HG03432 (cell line): Measurements from ENCODE around the gene NSUN7.
"Not testable (repeated sequence)": the region's sequence is repeated elsewhere in the genome, so short reads cannot be mapped to it uniquely, and the experiment has no call there.

Experiments
- ATAC-seq: cut with Tn5 transposase; IDR thresholded peaks from one replicate; pipeline ENCODE4 v1.9.1; 2021; ENCODE audit warnings: mild to moderate bottlenecking, moderate library complexity; ENCODE audit not compliant: unreplicated experiment

NSUN7 gene, protein sequence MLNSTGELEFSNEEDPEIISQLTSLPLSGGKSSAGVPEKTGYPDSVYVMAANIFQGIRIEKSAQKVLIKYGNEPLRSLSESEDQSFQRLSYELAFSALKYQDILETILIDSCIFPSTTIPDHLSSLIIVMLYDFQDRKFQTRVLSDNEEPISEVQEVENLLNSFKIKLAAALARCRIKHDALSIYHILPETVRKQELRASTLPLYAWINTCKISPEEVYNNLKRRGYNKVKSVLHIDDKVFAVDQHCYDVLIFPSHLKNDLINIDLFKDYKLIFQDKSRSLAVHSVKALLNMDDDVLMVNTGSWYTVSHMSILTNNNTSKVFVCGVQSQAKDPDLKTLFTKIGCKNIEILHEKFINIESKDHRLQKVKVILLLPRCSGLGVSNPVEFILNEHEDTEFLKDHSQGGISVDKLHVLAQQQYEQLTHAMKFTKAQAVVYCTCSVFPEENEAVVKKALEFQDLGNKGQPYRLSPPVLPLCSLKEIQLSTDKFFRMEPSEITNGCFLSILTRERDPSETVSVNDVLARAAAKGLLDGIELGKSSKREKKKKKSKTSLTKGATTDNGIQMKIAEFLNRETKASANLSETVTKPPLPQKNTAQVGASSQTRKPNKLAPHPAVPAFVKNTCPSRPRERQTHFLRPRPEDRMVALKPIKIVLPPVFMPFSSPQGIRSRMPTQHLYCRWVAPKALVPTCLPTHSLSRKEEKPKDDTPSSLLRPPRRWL

DNA sequence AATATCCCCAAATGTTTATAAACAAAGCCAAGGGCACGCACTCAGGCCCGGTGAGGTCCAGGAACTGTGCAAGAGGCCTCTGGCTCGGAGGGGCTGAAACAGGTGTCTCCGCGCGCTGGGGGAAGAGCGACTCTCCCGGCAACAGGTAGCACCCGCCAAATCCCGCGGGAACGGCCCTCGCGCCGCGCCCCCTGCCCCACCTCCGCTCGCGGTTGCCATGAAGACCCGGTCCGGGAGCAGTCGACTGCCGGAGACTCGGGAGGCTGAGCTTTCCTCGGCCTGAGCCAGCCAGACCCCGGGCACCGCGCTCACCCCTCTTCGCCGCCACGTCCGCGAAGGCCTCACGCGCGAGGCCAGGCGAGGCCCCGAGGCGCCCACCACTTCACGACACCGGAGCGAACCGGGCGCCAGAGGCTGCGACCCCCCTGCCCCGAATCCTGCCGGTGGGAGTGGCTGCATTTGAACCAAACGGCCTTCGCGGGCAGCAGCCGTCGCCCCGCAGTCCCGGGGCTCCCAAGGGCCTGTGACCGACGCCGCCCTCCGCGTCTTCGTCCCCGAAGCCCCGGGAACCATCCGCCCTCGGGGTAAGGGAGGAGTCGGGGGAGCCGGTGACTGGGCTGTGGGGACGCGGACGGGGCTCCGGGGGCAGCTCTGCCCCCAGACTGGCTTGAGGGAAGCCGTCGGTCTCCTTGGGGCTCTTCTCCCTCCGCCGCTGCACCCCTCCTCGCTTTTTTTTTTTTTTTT lies at the start of gene NSUN7:
Gene NSUN7 (plus strand): TSS at position 239 of the 744 bp plus-strand sequence. CDS start 739 bp downstream, outside the sequence.
- peak; percentile 63 for ATAC-seq

DNA sequence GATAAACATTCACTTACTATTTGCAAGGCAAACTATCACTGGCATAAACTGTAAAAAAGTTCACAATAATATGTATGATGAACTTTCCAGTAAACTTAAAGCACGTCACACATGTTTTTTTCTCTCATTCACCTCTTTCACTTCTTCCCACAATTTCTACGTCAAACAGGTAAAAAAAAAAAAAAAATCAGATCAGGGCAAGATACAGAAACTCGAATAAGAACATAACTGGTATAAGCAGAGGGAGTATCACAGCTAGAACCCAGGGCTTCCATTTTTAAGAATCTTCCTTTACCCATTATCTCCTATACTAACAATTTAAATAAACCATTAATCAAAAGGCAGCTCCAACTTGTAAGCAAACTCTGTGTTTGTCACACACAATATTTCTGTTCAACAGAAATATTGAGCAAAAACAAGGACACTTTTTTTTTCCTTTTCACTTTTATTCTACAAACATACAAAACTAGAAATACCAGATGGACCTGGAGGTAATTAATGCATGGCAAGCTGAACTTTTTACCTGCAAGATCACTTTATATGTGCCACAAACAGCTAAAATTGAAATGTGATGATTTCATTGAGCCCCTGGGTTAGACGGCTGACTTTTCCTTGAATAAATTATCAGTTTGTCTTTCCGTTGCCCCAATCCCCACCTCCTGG lies 47.5 kb upstream of the NSUN7 start:
- no peak for ATAC-seq

DNA sequence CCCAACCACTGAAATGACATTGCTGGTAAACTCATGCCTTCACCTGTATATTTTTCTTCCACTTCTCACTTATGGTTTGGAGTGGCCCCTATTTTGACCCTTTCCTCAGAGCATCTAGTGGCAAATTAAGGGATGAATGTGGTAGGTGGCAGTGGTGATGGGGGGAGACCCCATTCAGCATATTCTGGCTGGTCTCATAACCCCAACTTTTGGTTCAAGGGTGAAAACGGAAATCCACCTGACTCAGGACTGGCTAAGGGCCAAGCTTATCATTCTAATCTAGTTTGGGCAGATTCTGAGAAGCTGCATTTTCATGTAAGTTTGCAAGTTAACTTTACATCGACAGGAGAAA lies 47.0 kb upstream of the NSUN7 start:
- no peak for ATAC-seq

- ATAC-seq: no peak
Observed at GRCh38 chr4:40704073-40704472, 45.7 kb upstream of the NSUN7 start.

GRCh38 chr4:40710484-40711254 lies 39.1 kb upstream of the NSUN7 start:
- ATAC-seq: no peak

GRCh38 chr4:40713001-40713400 lies 36.8 kb upstream of the NSUN7 start:
- ATAC-seq: not testable (repeated sequence)

DNA sequence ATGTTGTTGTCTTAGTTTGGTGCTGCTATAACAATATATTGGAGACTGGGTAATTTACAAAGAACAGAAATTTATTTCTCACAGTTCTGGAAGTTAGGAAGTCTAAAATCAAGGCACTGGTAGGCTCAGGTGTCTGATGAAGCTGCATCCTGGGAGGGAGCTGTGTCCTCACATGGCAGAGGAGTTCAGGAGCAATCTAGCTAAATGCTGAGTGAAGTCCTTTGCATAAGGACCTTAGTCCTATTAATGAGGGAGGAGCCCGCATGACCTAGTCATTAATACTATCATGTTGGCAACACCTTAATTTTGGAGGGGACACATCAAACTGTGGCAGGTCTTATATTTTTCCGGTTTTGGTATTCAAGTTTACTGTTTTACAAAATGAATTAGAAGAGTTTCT lies 36.0 kb upstream of the NSUN7 start:
- ATAC-seq: no peak

- no peak for ATAC-seq
Observed at GRCh38 chr4:40718586-40718985, 31.2 kb upstream of the NSUN7 start.

GRCh38 chr4:40719008-40719623 lies 30.6 kb upstream of the NSUN7 start:
- peak; percentile 81 for ATAC-seq

DNA sequence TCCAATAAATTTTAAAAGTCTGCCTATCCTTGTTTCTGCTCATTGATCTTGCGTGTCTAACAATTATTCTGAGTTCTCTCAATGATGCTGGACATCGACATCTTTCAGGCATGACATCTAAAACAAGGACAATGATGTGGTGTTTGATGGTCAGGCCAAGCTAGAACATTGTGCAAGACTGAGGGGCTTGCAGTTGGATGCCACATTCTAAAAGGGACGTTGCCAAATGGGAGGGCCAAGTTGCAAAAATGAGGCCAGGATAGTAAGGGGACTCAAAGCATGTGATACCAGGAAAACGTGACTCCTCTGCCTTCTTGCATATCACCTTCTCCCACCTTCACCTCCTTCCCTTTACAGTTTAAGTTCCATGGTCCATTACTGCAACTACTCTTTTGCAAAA lies 29.4 kb upstream of the NSUN7 start:
- no peak for ATAC-seq

DNA sequence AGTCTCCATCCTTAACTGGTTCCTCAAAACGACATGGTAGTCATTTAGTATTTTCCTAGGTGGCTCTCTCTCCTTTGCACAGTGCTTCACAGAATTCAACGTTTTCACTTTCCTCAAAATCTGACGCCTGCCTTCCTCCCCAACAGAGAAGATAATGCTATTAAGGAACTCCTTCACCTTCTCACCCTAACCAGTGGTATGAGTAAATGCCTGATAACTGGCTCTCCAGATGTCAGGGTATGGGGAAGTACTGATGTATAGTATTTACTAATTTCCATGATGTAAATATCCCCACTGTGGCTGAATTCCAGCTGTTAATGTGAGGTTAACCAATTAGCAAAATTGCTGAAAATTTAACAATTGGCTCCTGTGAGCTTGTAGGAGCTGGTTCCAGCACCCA lies 28.8 kb upstream of the NSUN7 start:
- ATAC-seq: no peak

- no peak for ATAC-seq
Observed at GRCh38 chr4:40721730-40722171, 28.0 kb upstream of the NSUN7 start.

DNA sequence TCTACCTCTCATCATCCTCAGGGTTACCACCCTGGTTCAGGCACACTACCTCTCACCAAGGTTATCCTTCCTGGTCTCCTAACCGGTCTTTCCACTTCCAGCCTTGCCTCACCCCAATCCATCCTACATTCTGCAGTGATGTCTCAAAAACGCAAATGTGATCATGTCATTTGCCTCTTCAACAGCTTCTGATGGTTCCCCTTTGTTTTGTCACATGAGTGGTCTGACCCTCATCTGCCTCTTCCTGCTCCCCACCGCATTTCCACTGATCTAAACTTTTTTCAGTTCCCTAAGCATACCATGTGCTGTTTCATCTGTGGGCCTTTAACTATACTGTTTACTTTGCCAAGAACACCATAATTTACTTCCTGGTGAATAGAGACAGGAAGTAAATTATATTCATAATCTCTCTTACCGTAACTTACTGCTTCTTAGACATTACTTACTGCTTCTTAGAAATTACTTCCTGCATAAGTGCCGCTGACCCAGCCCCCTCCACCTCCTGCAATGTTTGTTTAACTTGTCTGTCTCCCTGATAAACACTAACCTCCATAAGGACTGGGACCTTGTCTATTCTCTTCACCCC lies 27.1 kb upstream of the NSUN7 start:
- ATAC-seq: peak; percentile 59

GRCh38 chr4:40723728-40724127 lies 26.0 kb upstream of the NSUN7 start:
- ATAC-seq: no peak

DNA sequence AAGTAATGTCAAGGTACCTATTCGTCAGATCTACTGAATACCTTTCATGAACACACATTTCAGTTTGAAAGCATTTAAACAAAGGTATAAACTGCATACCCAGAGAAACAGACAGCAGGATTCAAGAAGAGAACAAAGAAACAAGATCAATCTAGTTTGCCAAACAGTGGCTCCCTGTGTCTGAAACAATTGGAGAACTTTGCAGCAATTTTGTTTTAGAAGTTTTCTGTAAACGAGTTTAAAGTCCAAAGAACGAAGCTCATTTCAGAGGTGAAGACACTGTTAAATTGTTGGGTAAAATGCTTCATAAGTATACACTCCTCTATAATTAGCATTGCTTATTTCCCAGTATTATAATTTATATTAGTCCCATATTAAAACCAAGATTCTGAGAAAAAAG lies 21.4 kb upstream of the NSUN7 start:
- ATAC-seq: no peak

DNA sequence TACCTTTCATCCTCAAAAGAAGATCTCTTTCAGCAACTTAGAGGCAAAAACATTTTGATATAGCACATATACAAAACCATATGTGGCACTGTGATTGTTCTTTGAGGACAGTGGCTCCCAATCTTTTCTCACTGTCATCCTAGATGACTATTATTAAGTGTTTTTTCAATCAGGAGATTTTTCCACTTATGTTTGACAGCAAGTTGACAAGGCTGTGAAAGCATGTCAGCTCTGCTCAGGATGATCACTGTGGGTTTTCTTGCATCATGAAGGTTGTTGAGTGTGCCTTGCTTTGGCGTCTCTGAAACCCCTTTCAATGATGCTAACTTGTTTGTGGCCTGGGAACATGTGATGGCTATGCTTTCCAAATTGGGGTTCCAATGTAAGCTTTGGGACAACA lies 20.2 kb upstream of the NSUN7 start:
- no peak for ATAC-seq

DNA sequence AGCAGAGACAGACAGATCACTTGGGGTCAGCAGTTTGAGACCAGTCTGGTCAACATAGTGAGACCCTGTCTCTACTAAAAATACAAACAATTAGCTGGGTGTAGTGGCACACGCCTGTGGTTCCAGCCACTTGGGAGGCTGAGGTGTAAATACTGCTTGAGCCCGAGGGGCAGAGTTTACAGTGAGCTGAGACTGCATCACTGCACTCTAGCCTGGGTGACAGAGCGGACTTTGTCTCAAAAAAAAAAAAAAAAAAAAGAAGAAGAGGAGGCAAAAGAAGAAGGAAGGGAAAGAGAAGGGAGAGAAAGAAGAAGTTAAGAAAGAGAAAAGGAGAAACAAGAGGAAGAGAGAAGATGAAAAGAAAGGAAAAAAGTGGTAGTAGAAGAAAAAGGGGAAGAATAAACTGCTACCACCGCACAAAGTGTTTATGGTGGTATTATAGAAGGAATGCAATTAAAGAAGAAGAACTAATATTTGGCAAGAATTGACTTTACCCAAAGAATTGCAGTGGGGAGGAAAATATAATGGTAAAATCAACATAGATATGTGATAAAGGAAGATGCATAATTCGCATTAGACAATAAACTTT lies 19.6 kb upstream of the NSUN7 start:
- ATAC-seq: no peak

DNA sequence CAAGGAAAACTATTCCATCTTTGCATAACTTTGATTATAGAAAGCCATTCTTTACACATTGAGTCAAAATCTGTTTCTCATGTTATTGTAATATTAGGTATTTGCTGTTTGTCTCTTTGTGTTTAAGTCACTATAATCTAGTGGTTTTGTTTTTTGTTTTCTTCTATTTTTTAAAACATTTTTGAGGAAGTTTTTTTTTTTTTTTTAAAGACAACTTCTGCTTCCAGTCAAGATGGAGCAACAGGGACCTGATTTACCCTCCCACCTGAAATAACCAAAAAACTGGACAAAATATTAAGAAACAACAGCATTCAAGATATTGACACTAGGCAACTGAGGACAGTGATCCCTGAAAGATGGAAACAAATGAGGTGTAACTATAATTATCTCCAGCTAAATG lies 18.4 kb upstream of the NSUN7 start:
- ATAC-seq: no peak

GRCh38 chr4:40731792-40732245 lies 17.9 kb upstream of the NSUN7 start:
- ATAC-seq: peak; percentile 47
